DMS153 treated with DMSO at 0.1 percent for 48 hours (cell line): ENCODE results near the gene C12orf60.
"Not testable (repeated sequence)": the region's sequence is repeated elsewhere in the genome, so short reads cannot be mapped to it uniquely, and the experiment has no call there.

Source experiments
- DNase-seq: peaks from one replicate; lab custom pipeline; 2025; ENCODE audit not compliant: unreplicated experiment; lab: John Stamatoyannopoulos, UW

Gene C12orf60

GRCh38 chr12:14803011-14803829, at the start of gene C12orf60, which contains the start of gene WBP11:
Gene C12orf60, plus strand, starts transcription at chr12:14803670. Its CDS starts 19,266 bp downstream, at chr12:14822936.
Gene WBP11, minus strand, starts transcription at chr12:14803478. Its CDS starts 2,095 bp downstream, at chr12:14801383.
- peak; percentile 98 for DNase-seq

- DNase-seq, result no peak
These were observed 46.9 kb upstream of the C12orf60 start for GRCh38 chr12:14756334-14757143.

DNA sequence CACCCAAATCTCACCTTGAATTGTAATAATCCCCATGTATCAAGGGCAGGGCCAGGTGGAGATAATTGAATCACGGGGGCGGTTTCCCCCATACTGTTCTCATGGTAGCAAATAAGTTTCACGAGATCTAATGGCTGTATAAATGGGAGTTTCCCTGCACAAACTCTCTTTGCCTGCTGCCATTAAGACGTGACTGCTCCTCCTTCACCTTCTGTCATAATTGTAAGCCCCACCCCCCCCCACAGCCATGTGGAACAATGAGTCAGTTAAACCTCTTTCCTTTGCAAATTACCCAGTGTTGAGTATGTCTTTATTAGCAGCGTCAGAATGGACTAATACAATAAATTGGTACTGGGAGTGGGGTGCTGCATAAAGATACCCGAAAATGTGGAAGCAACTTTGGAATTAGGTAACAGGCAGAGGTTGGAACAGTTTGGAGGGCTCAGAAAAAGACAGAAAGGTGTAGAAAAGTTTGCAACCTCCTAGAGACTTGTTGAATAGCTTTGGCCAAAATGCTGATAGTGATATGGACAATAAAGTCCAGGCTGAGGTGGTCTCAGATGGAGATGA, 43.7 kb upstream of the C12orf60 start:
- DNase-seq, result not testable (repeated sequence)

- no peak for DNase-seq
These were observed 38.1 kb upstream of the C12orf60 start for GRCh38 chr12:14765398-14765797.

DNA sequence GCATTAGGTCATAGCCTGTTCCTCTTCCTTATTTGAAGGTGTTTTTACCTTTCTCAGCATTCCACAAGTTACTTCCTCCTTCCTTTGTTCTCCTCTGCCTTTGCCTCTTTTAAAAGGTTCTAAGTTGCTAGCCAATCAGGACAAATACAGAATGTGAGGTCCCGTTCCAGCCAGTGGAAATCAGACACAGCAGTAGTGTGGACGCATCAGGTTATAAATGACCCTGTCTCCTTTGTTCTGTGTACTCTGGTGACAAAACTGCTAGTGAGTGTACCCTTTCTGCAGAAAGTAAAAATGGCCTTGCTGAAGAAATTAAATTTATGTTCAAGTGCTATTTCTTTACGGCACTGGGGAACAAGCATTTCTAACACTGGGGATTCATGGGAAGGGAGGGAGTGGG, 37.5 kb upstream of the C12orf60 start:
- not testable (repeated sequence) for DNase-seq

- no peak for DNase-seq
These were observed 36.7 kb upstream of the C12orf60 start for GRCh38 chr12:14766649-14767215.

DNA sequence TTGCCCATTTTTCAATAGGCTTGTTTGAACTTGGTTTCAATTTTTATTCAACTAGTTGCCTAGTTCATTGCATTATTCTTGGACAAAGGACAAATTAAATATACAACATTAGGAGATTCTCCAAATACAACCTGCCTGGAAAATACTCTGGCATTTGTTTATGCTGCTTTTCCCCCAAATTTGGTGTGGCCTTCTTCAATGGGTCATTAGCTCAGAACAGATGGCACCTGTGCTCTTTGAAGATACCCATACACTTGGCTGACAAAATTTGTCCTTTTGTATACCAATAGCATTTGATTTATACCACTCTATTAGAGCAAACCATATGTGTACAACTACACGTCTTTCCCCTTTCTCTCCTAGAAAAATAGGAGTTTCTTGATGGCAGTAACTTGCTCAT, 35.9 kb upstream of the C12orf60 start:
- no peak for DNase-seq

DNA sequence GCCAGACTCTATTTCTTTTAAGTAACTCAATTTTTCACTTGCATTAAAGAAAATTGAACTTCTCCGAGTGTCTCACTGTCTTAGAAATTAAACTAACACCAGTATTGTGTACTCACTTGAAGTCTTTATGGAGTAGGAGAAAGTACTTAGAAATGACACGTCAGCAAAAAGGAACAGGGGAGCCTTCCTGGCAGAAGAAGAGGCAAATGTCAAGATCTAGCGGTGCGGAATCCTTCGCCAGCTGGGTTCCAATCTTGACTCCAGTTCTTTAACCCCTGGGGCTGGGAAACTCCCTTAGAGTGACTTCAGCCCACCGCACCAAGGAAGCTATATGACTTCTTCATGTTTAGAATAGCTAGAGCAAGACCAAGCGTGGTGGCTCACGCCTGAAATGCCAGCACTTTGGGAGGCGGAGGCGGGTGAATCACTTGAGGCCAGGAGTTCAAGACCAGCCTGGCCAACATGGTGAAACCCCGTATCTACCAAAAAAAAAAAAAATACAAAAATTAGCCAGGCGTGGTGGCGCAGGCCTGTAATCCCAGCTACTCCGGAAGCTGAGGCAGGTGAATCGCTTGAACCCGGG, 34.6 kb upstream of the C12orf60 start:
- DNase-seq, result no peak

DNA sequence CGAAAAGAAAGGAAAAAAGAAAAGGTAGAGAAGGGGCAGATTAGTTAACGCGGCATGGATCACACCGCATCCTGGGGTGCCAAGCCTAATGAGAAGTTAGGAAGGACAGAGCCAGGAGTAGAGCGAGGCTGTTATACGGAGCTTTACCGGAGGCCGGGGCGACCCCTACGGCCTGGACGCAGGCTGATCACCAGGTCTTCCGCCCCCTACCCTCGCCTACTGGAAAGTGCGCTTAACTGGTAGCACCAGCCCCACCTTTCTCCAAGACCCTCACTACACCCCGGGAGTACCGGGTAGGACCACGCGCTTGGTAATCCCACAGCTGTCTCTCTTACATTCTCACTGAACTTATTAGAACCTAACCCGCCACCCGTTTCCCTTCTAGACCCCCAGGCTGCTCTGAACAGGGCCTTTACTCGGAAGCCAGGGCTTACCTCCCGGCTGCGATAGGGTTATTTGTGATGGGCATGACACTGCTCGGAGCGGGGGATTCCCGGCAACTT, 34.0 kb upstream of the C12orf60 start:
- peak; percentile 19 for DNase-seq

GRCh38 chr12:14769969-14770495, 33.4 kb upstream of the C12orf60 start:
- peak; percentile 88 for DNase-seq

DNA sequence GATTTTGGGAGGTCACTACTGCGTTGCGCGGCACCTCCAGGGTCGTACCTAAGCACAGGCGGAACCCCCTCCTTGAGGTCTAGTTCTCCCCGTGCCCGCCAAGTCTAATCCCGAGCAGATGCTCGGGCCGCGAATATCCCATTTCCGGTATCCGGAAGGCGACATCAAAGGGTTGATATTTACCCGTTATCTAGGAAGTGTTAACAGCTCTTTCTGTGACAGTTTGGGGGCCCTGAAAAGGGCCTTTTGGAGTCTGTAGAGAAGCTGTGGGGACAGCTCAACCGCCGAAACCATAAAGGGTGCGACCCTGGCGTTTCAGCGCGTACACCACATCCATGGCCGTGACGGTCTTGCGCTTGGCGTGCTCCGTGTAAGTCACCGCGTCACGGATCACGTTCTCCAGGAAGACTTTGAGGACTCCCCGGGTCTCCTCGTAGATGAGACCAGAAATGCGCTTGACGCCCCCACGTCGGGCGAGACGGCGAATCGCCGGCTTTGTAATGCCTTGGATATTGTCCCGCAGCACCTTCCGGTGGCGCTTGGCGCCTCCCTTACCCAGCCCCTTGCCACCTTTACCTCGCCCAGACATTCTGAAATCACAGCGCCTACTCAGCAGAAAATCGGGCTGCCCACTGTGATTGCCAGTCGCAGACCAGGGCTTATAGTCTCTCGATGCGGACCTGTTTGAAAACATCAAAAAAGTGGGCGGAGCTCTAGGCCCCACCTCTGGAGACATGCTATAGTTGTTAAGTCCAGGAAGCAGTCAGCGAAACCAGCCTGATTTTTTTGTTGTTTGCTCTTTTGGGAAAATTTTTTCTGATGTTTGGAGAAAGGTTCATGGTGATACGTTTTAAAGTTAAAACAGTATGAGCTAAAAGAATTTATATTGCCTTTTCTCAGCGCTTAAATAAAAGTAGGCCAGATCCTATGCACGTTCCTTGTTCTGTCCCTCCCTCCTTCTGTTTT, 32.7 kb upstream of the C12orf60 start:
- peak; percentile 77 for DNase-seq

DNA sequence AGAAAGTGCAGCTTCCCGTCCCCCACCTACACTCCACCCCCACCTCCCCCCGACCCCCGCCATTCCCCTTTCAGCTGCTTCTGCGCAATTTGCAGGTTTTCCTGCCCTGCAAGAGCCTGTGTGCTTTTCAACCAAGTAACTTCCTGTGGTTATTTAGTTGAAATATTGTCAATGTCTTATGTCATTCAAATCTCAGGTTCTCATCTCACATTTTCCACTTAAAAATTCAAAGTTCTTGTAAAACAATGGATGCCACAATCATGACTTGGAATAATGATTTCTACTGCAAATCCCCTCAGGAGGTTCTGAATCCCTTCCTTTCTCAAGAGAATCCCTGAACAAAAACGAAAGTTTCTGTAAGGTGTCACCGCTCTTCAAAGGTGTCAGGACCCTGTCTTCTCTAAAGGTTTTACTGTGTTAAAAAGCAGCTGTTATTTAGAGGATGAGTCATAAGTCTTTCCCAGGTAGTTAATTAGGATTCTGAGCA, 31.8 kb upstream of the C12orf60 start:
- DNase-seq, result peak; percentile 11

- no peak for DNase-seq
These were observed 30.5 kb upstream of the C12orf60 start for GRCh38 chr12:14772946-14773345.

DNA sequence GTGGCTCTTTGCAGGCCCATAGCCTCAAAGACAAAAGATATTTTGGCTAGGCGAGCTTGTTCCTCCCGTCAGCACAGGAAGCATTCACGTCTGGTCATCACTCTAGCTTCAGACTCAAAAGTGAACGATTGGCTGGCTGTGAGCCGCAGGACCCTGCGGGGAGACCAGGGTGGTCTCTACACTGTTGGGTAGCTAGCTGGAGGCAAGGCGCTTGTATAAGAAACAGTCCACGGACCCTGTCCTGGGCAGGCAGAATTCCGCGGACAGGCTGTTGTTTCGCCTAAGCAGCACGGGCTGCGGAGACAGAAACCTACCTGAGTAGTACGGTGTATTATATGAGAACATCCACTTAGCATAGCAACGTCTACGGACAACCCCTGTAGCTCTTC, 29.8 kb upstream of the C12orf60 start:
- DNase-seq, result peak; percentile 65

GRCh38 chr12:14774074-14774905, 29.2 kb upstream of the C12orf60 start:
- peak; percentile 97 for DNase-seq

DNA sequence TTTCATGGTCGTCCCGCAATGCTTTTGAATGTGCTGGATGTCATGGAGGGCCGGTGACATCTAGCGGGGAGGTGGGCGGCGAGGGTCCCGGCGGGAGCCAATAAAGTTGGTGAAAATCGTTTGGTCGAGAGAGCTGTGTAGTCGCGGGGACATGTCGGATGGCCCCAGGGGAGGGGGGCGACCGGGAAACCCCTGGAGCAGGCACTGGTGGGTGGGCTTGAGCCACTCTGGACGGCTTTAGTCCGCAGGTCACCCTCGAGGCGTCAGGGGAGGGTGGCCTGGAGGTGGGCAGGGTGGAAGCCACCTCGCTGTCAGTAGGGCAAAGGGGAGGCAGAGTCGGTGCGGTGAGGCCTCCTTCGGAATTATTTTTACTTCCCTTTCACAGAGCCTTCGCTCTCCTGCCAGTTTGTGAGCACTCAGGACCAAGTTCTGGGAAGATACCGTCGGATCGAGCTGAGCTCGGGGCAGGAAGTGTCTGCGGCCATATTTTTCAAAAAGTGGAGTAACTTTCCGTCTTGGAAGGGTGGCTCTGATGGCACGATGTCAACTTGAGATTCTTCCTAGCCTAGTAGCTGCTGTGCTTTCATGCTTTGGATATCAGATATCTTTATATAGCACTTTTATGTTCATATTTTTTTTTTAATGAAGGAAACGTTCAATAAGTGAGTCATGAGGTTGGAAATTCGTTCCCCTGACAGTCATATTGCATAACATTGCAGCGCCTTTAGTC, 28.4 kb upstream of the C12orf60 start:
- DNase-seq, result no peak

GRCh38 chr12:14775636-14775980, 27.9 kb upstream of the C12orf60 start:
- no peak for DNase-seq
